Activated B cell treated with CpG ODN at 0.5 μM for 24 hours (primary cell): ENCODE measurements around the gene OTOP2. TPM values are rescaled to one million over a fixed set of nuclear protein-coding genes. Genes with fewer than 3 reads are reported as not detected.

ENCODE experiments used
- ATAC-seq: fragments of 200-7000 bp; cut with Tn5 transposase; one replicate; pipeline ENCODE4 v1.10.0; 2021; ENCODE audit warnings: low read depth, mild to moderate bottlenecking, moderate library complexity
- CTCF ChIA-PET: fragments of 350-600 bp; sonication (Branson Sonifier 250); formaldehyde crosslinking; loops from one replicate; lab custom pipeline; 2021; ENCODE audit warnings: antibody characterized with exemption; lab: Charles Lee
- POLR2A ChIA-PET: fragments of 350-600 bp; sonication (Branson Sonifier 250); formaldehyde crosslinking; loops from one replicate; lab custom pipeline; 2021; ENCODE audit warnings: antibody characterized with exemption; lab: Charles Lee
- DNase-seq: peaks from one replicate; pipeline ENCODE4 v3.0.0; 2022
- H3K27ac Mint-ChIP-seq: one replicate; pipeline ENCODE4 v1.8.0; 2020; ENCODE audit warnings: mixed read lengths
- H3K27me3 Mint-ChIP-seq: one replicate; pipeline ENCODE4 v1.8.0; 2021; ENCODE audit warnings: mixed read lengths
- H3K36me3 Mint-ChIP-seq: one replicate; pipeline ENCODE4 v1.8.0; 2021; ENCODE audit warnings: low read depth, mixed read lengths
- H3K4me1 Mint-ChIP-seq: one replicate; pipeline ENCODE4 v1.8.0; 2021; ENCODE audit warnings: mixed read lengths
- H3K4me3 Mint-ChIP-seq: one replicate; pipeline ENCODE4 v1.8.0; 2020; ENCODE audit warnings: mild to moderate bottlenecking, mixed read lengths
- H3K9me3 Mint-ChIP-seq: one replicate; pipeline ENCODE4 v1.8.0; 2020; ENCODE audit warnings: mixed read lengths
- CTCF ChIP-seq: fragments of 200-600 bp; IDR thresholded peaks from one replicate; pipeline ENCODE4 v1.8.0; 2022; ENCODE audit warnings: antibody characterized with exemption, mild to moderate bottlenecking
- intact Hi-C: fragments of 100-400 bp; cut with micrococcal nuclease; formaldehyde crosslinking; loops from one replicate; pipeline ENCODE4 v1.15.1; 2024
- total RNA-seq: library from RNA; stranded (reverse); gene quantifications from 2 replicates; pipeline ENCODE4 v1.2.3, GENCODE V29; 2022

The OTOP2 gene
- total RNA-seq, 1 donor from 2014 or later = not detected

DNA sequence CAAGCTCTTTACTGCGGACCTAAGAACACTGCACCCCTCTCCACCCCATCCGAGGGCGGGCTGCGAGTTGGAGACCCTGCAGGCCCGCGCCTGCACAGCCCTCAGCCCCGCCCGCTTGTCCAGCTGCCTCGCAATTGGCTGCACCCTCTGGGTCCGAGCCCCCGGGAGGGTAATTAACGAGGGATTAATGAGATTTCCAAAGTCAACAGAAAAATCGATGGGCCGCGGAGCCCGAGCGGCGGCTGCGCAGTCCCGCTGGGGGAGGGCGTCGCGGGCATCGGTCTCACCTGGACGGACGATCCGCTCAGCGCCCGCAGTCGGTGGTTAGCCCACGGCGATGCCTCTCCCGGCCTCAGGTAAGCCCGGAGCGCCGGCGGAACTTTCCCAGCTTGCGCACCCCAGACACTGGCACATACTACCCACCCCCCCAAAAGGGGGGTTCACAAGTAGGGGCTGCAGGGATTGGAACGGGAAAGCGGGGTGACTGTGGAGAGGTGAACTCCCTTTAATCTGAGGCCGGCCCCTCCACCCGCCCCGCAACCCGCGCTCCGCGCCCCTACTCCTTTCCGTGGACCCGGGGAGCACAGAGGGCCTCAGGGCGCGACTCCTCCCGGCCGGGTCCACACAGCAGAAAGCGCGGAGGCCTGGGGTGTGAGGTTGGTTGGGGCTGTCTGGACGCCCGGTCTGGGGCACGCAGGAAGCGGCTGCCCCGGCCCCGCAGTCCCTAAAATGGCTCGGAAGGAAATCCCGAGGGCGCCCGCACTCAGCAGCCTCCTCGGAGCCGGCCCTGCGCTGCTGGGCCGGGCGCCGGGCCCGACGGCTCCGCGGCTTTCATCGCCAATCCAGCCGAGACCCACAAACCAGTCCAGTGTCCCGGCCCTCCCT is 11.8 kb downstream of the OTOP2 start, which contains the start of gene OTOP3:
Gene OTOP3 (plus strand): TSS at position 314 of the 885 bp plus-strand sequence. CDS start 24 bp downstream, at position 338.
- ATAC-seq = no peak
- Mint-ChIP-seq H3K4me3 (no peak within 1 kb of the TSS), H3K27me3 (peaks cover 60% of the 10 kb centered on the region), H3K4me1 (no peaks in the 10 kb centered on the region), H3K9me3 (no peaks in the 10 kb centered on the region), H3K36me3 (no peaks in the 10 kb centered on the region), H3K27ac (no peak within 1 kb of the TSS)
- DNase-seq = no peak
- intact Hi-C loops = loop anchor here (5.0 kb wide), 1 partner anchor 34 kb away; no protein-coding TSS in a partner anchor
- TF ChIP-seq CTCF = no peak
- ChIA-PET POLR2A (no interaction called here), CTCF (no interaction called here)

DNA sequence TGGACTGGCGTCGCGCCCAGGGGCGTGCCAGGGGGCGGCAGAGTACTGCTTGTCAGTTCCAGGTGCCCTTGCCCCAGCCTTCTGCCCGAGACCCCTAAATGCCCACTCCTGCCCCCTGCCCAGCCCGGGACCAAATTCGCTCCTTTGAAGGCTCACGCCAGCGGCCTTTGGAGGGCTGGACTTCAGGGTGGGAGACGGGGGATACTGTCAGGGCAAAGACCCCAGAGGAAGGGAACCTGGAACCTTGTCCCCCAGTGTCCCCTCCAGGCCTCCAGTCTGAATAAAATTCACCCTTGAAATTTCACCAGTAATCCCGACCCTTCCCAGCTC is 12.4 kb downstream of the OTOP2 start:
- no peak overlapping the region for H3K4me3 Mint-ChIP-seq
- CTCF ChIA-PET = no interaction called here

DNA sequence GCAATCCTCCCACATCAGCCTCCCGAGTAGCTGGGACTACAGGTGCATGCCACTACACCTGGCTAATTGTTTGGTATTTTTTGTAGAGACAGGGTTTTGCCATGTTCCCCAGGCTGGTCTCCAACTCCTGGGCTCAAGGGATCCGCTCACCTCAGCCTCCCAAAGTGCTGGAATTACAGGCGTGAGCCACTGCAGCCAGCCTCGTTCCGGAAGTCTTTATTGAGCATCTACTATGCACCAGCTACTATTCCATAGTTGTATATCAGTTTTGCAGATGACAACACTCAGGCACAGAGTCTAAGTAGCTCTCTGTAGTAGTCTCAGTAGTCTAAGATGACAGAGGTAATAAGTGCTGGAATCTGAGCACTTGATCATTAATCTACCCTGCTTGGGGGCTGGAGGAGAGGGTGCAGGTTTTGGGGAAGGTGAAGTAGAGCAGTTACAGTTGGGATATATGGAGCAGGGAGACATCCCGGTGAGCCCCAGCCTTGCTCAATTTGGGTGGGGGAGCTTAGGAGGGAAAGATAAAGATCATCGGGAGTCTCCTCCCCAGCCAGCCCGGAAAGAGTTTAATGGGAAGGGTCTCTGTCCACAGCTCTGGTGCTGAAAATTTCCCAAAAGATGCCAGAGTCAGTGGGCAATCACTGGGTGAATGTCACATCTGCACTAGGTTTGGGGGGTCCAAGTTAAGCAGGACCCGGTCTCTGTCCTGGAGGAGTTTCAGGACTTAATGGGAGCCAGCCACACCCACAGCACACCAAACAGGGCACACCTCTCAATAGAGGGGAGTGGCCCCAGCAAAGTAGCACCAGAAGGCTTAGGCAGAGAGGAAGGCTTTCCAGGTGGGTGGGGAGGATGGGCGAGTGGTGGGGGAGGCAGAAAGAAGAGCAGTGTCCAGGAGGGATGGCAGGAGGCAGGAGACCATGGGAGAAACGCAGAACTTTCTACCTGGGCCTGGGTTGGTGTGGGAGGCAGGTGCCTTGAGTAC is 13.3 kb downstream of the OTOP2 start:
- no peak for TF ChIP-seq CTCF
- no peaks in the 10 kb centered on the region for H3K4me1 Mint-ChIP-seq

More for the DNA sequence above, 12.4 kb downstream of the OTOP2 start:
- intact Hi-C loops = loop anchor here (5.0 kb wide), 1 partner anchor 34 kb away; no protein-coding TSS in a partner anchor
- Mint-ChIP-seq H3K4me1 (no peaks in the 10 kb centered on the region), H3K27me3 (peaks cover 56% of the 10 kb centered on the region), H3K27ac (no peak overlapping the region), H3K36me3 (no peaks in the 10 kb centered on the region), H3K9me3 (no peaks in the 10 kb centered on the region)
- no peak for TF ChIP-seq CTCF
- DNase-seq = no peak
- ATAC-seq = no peak
- POLR2A ChIA-PET = no interaction called here

GRCh38 chr17:74938194-74938950 is 14.3 kb downstream of the OTOP2 start:
- no peak for TF ChIP-seq CTCF
- ATAC-seq = no peak
- peaks cover 52% of the 10 kb centered on the region for H3K27me3 Mint-ChIP-seq
- no peak for DNase-seq
- ChIA-PET CTCF (no interaction called here), POLR2A (no interaction called here)
- no peaks in the 10 kb centered on the region for H3K9me3 Mint-ChIP-seq
- intact Hi-C loops = loop anchor here (5.0 kb wide), 1 partner anchor 36 kb away; no protein-coding TSS in a partner anchor
- H3K27ac Mint-ChIP-seq = no peak overlapping the region
- no peaks in the 10 kb centered on the region for H3K36me3 Mint-ChIP-seq
- no peaks in the 10 kb centered on the region for H3K4me1 Mint-ChIP-seq
- no peak overlapping the region for H3K4me3 Mint-ChIP-seq

More for the DNA sequence above, 13.3 kb downstream of the OTOP2 start:
- no peaks in the 10 kb centered on the region for H3K9me3 Mint-ChIP-seq
- no peak overlapping the region for H3K4me3 Mint-ChIP-seq
- intact Hi-C loops = loop anchor here (5.0 kb wide), 1 partner anchor 35 kb away; no protein-coding TSS in a partner anchor
- CTCF ChIA-PET = no interaction called here
- no peaks in the 10 kb centered on the region for H3K36me3 Mint-ChIP-seq
- ATAC-seq = no peak
- no peak for DNase-seq
- peaks cover 55% of the 10 kb centered on the region for H3K27me3 Mint-ChIP-seq
- no peak overlapping the region for H3K27ac Mint-ChIP-seq
- POLR2A ChIA-PET = no interaction called here
